Measurements from ENCODE around the gene SPDL1.

The SPDL1 gene

DNA sequence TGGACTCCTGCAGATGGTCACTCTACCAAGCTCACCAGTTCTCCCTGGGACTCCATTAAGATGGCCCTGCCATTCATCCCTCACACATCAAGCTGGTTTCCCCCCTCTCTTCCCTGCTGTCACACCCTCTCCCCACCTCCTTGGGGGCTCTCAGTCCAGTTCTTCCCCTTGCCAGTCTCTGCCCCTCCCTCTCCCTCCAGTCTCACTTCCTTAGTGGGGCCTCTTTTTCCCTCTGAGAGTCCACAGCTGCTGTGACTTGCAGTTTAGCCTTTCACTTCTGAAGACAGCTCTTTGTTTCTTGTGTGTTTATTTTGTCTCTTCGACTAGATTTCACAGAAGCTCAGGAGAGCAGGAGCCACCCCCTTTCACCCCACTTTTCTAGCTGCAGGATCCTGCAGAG is 64.0 kb downstream of the SPDL1 start:
- TF ChIP-seq, protein P1, sequence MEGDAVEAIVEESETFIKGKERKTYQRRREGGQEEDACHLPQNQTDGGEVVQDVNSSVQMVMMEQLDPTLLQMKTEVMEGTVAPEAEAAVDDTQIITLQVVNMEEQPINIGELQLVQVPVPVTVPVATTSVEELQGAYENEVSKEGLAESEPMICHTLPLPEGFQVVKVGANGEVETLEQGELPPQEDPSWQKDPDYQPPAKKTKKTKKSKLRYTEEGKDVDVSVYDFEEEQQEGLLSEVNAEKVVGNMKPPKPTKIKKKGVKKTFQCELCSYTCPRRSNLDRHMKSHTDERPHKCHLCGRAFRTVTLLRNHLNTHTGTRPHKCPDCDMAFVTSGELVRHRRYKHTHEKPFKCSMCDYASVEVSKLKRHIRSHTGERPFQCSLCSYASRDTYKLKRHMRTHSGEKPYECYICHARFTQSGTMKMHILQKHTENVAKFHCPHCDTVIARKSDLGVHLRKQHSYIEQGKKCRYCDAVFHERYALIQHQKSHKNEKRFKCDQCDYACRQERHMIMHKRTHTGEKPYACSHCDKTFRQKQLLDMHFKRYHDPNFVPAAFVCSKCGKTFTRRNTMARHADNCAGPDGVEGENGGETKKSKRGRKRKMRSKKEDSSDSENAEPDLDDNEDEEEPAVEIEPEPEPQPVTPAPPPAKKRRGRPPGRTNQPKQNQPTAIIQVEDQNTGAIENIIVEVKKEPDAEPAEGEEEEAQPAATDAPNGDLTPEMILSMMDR (IDR thresholded peaks at IDR 0.05) = no peak

DNA sequence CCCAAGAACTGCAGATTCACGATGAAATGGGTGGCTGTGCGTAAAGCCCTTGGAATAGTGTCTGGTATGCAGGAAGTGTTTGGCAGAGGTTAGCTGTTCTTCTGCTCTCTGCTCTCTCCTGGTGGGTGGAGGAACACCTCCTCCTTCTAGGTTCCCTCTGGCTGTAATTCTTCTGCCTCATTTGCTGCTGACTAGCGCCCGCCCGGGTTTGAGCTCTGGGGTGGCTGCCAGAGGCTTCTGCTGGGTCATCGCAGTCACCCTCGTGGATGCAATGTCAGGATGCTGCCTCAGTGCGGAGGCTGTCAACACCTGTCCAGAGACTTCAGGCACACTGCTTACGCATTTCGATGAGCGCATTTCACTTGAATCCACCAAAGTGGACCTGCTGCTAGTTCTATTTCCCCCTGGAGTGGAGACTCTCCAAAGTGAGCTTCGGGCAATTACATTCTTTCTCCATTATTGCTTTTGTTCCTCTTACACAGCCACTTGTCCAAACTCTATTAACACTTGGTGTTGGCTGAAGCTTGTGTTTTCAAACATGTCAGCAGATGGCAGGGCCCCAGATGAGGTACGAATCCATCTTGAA is 65.2 kb downstream of the SPDL1 start:
- TF ChIP-seq, protein P1 (IDR thresholded peaks at IDR 0.05) = no peak

DNA sequence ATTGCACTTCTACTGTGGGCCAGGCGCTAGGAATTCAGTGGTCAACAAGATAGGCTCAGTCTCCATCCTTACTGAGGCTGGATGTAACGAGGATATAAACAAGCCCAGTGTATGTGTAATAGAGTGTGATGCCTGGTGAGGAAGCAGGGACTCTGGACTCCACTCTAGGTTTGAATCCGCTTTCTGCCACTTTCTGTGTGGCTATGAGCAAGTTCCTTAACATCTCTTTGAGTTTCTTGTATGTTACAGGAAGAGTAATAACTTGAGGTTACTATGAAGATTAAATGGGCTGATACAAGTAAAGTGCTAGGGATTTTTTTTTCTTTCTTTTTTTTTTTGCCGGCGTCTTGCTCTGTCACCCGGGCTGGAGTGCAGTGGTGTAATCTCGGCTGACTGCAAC is 65.9 kb downstream of the SPDL1 start:
- TF ChIP-seq, protein P1 (IDR thresholded peaks at IDR 0.05) = no peak

DNA sequence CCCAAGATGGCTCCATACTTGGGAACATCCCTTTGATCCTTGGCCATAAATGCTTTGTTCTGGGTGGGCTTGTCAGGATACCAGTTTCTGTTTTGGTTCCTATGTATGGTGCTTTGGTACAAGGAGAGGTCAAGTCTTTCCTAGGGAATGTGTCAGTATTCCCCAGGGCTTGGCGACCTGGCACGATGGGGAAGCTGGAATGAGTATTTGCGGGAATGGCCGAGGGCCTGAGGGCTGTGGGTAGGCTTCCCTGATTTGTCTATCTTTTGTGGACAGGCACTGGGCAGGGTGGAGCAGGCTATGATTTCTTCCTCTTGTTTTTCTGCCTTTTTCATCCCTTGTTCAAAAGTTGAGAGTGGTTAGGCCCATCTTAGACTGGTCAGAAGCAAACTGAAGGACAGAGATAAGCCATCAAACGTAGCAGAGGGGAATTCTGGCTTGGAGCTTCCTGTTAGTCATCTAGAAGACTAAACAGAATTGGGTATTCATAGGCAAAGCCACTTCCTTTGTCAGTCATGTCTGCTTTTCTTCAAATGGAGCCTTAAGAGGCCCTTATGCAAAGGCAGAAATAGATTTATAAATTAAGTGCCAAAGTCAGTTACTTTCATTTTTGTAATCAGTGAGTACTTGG is 67.2 kb downstream of the SPDL1 start:
- TF ChIP-seq, protein P1 (IDR thresholded peaks at IDR 0.05) = no peak

DNA sequence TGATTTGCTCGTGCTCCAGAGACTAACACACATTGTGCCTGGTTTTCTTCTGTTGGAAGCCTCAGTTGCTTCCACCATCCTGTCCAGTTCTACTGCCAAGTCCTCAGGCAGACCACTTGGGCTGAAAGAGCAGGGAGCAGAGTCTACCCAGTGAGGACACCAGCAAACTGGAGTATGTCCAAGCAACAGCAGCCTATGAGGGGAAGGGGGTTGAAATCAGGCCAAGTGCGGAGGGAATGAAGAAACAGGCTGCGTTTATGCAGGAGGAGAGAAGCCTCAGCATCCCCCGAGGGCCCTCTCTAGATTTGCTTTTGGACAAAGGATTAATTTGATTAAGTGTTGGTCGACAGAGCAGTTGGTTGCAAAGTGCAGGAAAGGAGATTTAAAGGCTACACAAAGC is 68.0 kb downstream of the SPDL1 start:
- TF ChIP-seq, protein P1 (IDR thresholded peaks at IDR 0.05) = no peak

DNA sequence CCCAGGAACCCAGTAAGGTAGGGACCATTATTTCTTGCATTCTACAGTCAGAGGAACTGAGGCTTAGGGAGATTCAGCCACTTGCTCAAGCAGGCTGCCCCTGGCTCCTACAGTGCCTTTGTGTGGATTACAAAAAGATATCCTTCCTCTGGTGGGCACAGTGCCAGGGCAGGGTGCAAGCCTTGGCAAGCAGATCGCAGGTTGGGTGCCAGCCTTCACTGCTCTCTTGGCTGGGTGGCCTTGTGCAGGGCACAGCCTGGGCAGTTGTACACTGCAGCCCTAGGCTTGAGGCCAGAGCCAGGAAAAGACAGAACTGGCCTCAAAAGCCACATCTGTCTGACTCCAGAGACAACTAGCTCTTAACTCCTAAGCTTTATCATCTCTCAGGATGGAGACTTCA is 68.5 kb downstream of the SPDL1 start:
- TF ChIP-seq, protein P1 (IDR thresholded peaks at IDR 0.05) = no peak

DNA sequence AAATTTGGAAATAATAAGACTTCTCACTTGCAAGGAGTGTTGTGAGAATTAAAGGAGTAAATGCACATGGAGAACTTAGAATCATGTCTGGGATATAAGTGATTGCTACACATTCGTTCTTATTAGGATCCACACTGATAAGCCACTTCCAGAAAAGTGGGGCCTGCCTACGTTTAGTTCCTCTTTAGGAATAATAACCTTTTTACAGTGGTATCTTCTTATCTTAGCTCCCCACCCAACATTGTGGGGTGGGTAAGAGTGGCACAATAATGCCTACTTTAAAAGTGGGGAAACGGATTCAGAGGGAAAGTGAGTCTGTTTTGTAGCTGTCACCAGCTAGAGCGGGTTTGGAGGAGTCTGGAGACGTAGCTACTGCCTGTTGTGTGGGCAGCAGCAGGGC is 69.5 kb downstream of the SPDL1 start:
- TF ChIP-seq, protein P1 (IDR thresholded peaks at IDR 0.05) = no peak

Data from LNCAP (cell line).